Trophoblast cell (in vitro differentiated cells and primary cell): Measurements from ENCODE around the gene TMEM45A.

Source experiments
- DNase-seq, 2 donors: peaks; one replicate each; pipeline ENCODE4 v3.0.0-alpha.2; 2016
- H2AFZ ChIP-seq: 2 replicates; pipeline ENCODE4 v1.6.1; 2013; ENCODE audit warnings: low read length, moderate library complexity, mild to moderate bottlenecking; ENCODE audit not compliant: insufficient read depth, poor library complexity
- H2AK5ac ChIP-seq: 2 replicates; pipeline ENCODE4 v1.6.1; 2013; ENCODE audit warnings: mild to moderate bottlenecking, low read length
- H2BK120ac ChIP-seq: 2 replicates; pipeline ENCODE4 v1.6.1; 2013; ENCODE audit warnings: low read length, mild to moderate bottlenecking, moderate library complexity; ENCODE audit not compliant: insufficient read depth, poor library complexity
- H2BK12ac ChIP-seq: 2 replicates; pipeline ENCODE4 v1.6.1; 2013; ENCODE audit warnings: mild to moderate bottlenecking, low read length, moderate library complexity
- H2BK5ac ChIP-seq: 2 replicates; pipeline ENCODE4 v1.6.1; 2013; ENCODE audit warnings: low read length, low read depth, moderate library complexity, mild to moderate bottlenecking; ENCODE audit not compliant: poor library complexity
- H3K14ac ChIP-seq: 2 replicates; pipeline ENCODE4 v1.6.1; 2013; ENCODE audit warnings: mild to moderate bottlenecking, low read length
- H3K18ac ChIP-seq: 2 replicates; pipeline ENCODE4 v1.6.1; 2013; ENCODE audit warnings: mild to moderate bottlenecking, low read length
- H3K23ac ChIP-seq: 2 replicates; pipeline ENCODE4 v1.6.1; 2013; ENCODE audit warnings: low read length
- H3K27ac ChIP-seq: 2 replicates; pipeline ENCODE4 v1.5.1; 2013; ENCODE audit warnings: low read depth, mild to moderate bottlenecking, inconsistent platforms, low read length, moderate library complexity
- H3K27me3 ChIP-seq: 2 replicates; pipeline ENCODE4 v1.6.1; 2013; ENCODE audit warnings: inconsistent platforms, mild to moderate bottlenecking, low read length, moderate library complexity; ENCODE audit not compliant: insufficient read depth
- H3K36me3 ChIP-seq, 2 experiments: 1 replicate in 1 of 2; 2 replicates in 1 of 2; pipeline ENCODE4 v1.6.1; 2013; ENCODE audit warnings: low read length in 2 of 2, mild to moderate bottlenecking in 2 of 2, moderate library complexity in 1 of 2; ENCODE audit not compliant: insufficient read depth in 2 of 2, control insufficient read depth in 1 of 2
- H3K4ac ChIP-seq: 2 replicates; pipeline ENCODE4 v1.6.1; 2013; ENCODE audit warnings: low read depth, mild to moderate bottlenecking, low read length, moderate library complexity
- H3K4me1 ChIP-seq, 2 experiments: 1 replicate in 1 of 2; 2 replicates in 1 of 2; pipeline ENCODE4 v1.6.1; 2013; ENCODE audit warnings: low read length in 2 of 2, mild to moderate bottlenecking in 2 of 2, moderate library complexity in 1 of 2; ENCODE audit not compliant: insufficient read depth in 2 of 2, control insufficient read depth in 1 of 2
- H3K4me2 ChIP-seq: 2 replicates; pipeline ENCODE4 v1.6.1; 2013; ENCODE audit warnings: inconsistent platforms, mild to moderate bottlenecking, low read length, moderate library complexity
- H3K4me3 ChIP-seq: 2 replicates; pipeline ENCODE4 v1.5.1; 2013; ENCODE audit warnings: mild to moderate bottlenecking, low read depth, low read length, inconsistent platforms
- H3K79me1 ChIP-seq: one replicate; pipeline ENCODE4 v1.6.1; 2013; ENCODE audit warnings: low read length
- H3K79me2 ChIP-seq: 2 replicates; pipeline ENCODE4 v1.6.1; 2013; ENCODE audit warnings: low read length, mild to moderate bottlenecking; ENCODE audit not compliant: control insufficient read depth, insufficient read depth, poor library complexity
- H3K9ac ChIP-seq: 2 replicates; pipeline ENCODE4 v1.6.1; 2013; ENCODE audit warnings: mild to moderate bottlenecking, low read length
- H3K9me3 ChIP-seq: 2 replicates; pipeline ENCODE4 v1.6.1; 2013; ENCODE audit warnings: low read depth, mild to moderate bottlenecking, control low read depth, inconsistent platforms, low read length; ENCODE audit not compliant: insufficient read depth
- H4K12ac ChIP-seq: 2 replicates; pipeline ENCODE4 v1.6.1; 2013; ENCODE audit warnings: low read depth, mild to moderate bottlenecking, low read length, moderate library complexity
- H4K8ac ChIP-seq: 2 replicates; pipeline ENCODE4 v1.6.1; 2013; ENCODE audit warnings: low read depth, mild to moderate bottlenecking, low read length, moderate library complexity
- H4K91ac ChIP-seq: one replicate; pipeline ENCODE4 v1.6.1; 2013; ENCODE audit warnings: low read depth, mild to moderate bottlenecking, low read length, moderate library complexity
- WGBS: extraction: QIAGEN DNeasy Blood & Tissue Kit; methylation state at CpG from one replicate; pipeline ENCODE4 v1.1.7; 2013; ENCODE audit warnings: missing lambda C conversion rate; ENCODE audit not compliant: insufficient read length, insufficient coverage; ENCODE audit errors: extremely low coverage; 5-methylcytosine and 5-hydroxymethylcytosine counted together

TMEM45A gene

GRCh38 chr3:100482176-100482575 is 10.2 kb upstream of the TMEM45A start:
- Histone ChIP-seq H3K23ac (no peak overlapping the region), H3K14ac (no peak overlapping the region), H2BK5ac (no peak overlapping the region), H3K4ac (no peak overlapping the region), H2BK12ac (no peak overlapping the region), H3K4me3 (no peak overlapping the region), H2AFZ (no peak overlapping the region), H3K4me1 (no peaks in the 10 kb centered on the region), H2BK120ac (no peak overlapping the region), H4K12ac (no peak overlapping the region), H3K79me1 (no peaks in the 10 kb centered on the region), H3K27me3 (no peaks in the 10 kb centered on the region), H3K18ac (no peak overlapping the region), H3K9me3 (no peaks in the 10 kb centered on the region), H3K79me2 (no peaks in the 10 kb centered on the region), H2AK5ac (no peak overlapping the region), H4K91ac (no peak overlapping the region), H3K4me2 (no peak overlapping the region), H3K36me3 (peaks cover 0 to 2% of the 10 kb centered on the region in 2 experiments), H4K8ac (no peak overlapping the region), H3K9ac (no peak overlapping the region), H3K27ac (no peak overlapping the region)
- no peak for DNase-seq
- WGBS, result no CpG with 5 or more reads among the region's 2 CpGs

GRCh38 chr3:100483529-100483928 is 8.9 kb upstream of the TMEM45A start:
- Histone ChIP-seq H4K91ac (no peak overlapping the region), H3K27ac (no peak overlapping the region), H3K79me2 (no peaks in the 10 kb centered on the region), H3K79me1 (no peaks in the 10 kb centered on the region), H2AFZ (no peak overlapping the region), H3K4me2 (no peak overlapping the region), H3K9me3 (no peaks in the 10 kb centered on the region), H3K18ac (no peak overlapping the region), H3K9ac (no peak overlapping the region), H2BK5ac (no peak overlapping the region), H4K12ac (no peak overlapping the region), H2AK5ac (no peak overlapping the region), H3K4me1 (no peaks in the 10 kb centered on the region), H3K4ac (no peak overlapping the region), H2BK120ac (no peak overlapping the region), H4K8ac (no peak overlapping the region), H3K23ac (no peak overlapping the region), H2BK12ac (no peak overlapping the region), H3K27me3 (no peaks in the 10 kb centered on the region), H3K36me3 (peaks cover 0 to 2% of the 10 kb centered on the region in 2 experiments), H3K4me3 (no peak overlapping the region), H3K14ac (no peak overlapping the region)
- no CpG with 5 or more reads among the region's 1 CpG for WGBS
- DNase-seq, result no peak

GRCh38 chr3:100486808-100487207 is 5.6 kb upstream of the TMEM45A start:
- no peak overlapping the region for H3K18ac ChIP-seq
- no peak overlapping the region for H2AK5ac ChIP-seq
- no peak overlapping the region for H3K9ac ChIP-seq
- no CpG with 5 or more reads among the region's 2 CpGs for WGBS
- H3K79me2 ChIP-seq, result no peaks in the 10 kb centered on the region
- H4K91ac ChIP-seq, result no peak overlapping the region
- peak in 1 of 2 donors; percentile 69 for DNase-seq
- H3K14ac ChIP-seq, result no peak overlapping the region
- H2AFZ ChIP-seq, result no peak overlapping the region
- no peak overlapping the region for H3K4me2 ChIP-seq
- no peak overlapping the region for H2BK120ac ChIP-seq
- H3K27ac ChIP-seq, result no peak overlapping the region
- H2BK12ac ChIP-seq, result no peak overlapping the region
- H3K79me1 ChIP-seq, result no peaks in the 10 kb centered on the region
- H3K4me1 ChIP-seq, result no peaks in the 10 kb centered on the region
- H3K23ac ChIP-seq, result no peak overlapping the region
- no peak overlapping the region for H2BK5ac ChIP-seq
- H3K4ac ChIP-seq, result no peak overlapping the region
- no peaks in the 10 kb centered on the region for H3K27me3 ChIP-seq
- no peak overlapping the region for H4K12ac ChIP-seq
- H3K36me3 ChIP-seq, result no peaks in the 10 kb centered on the region
- no peak overlapping the region for H3K4me3 ChIP-seq
- H3K9me3 ChIP-seq, result no peaks in the 10 kb centered on the region
- no peak overlapping the region for H4K8ac ChIP-seq

- Histone ChIP-seq H3K9me3 (no peaks in the 10 kb centered on the region), H3K4me2 (no peak overlapping the region), H3K27ac (no peak overlapping the region), H3K4me3 (no peak overlapping the region), H4K8ac (no peak overlapping the region), H3K79me1 (no peaks in the 10 kb centered on the region), H3K4ac (no peak overlapping the region), H3K27me3 (no peaks in the 10 kb centered on the region), H3K9ac (no peak overlapping the region), H4K12ac (no peak overlapping the region), H2BK120ac (no peak overlapping the region), H3K14ac (no peak overlapping the region), H3K4me1 (no peaks in the 10 kb centered on the region), H2BK5ac (no peak overlapping the region), H3K36me3 (no peaks in the 10 kb centered on the region), H4K91ac (no peak overlapping the region), H3K79me2 (no peaks in the 10 kb centered on the region), H3K18ac (no peak overlapping the region), H2AFZ (no peak overlapping the region), H3K23ac (no peak overlapping the region), H2BK12ac (no peak overlapping the region), H2AK5ac (no peak overlapping the region)
- no CpG with 5 or more reads among the region's 1 CpG for WGBS
- DNase-seq, result no peak
Observed at GRCh38 chr3:100489118-100489517, 3.3 kb upstream of the TMEM45A start.
